HG02678 (cell line): Measurements from ENCODE around the gene MAP2K5.

Source experiments
- ATAC-seq: cut with Tn5 transposase; IDR thresholded peaks from one replicate; pipeline ENCODE4 v1.9.1; 2021; ENCODE audit warnings: mild to moderate bottlenecking, moderate library complexity; ENCODE audit not compliant: unreplicated experiment

Gene MAP2K5

DNA sequence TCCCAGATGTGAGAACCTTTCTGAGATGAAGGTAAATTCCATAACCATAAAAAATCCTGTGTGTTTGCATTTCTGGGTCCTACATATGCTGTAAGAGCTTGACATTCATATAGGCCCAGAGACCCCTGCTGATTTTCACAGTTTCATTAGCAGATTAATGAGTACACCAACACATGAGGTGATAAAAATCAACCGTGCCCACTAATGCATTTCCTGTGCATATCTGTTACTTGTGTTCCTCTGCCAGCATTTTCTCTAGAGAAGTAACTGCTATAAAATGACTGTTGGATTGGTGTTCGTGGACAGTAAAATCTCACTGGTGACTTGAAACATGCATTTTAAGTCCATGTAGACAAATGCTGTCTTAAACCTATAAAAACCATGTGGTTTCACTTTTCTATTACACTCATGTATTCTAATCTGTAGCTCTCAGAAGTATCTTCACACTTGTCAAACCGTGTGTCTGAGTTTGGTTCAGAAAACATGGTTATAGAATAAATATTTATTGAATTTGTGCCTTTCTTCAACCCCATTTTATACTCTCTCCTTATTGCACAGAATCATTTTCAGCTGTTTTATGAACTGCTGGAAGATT, 14.6 kb downstream of the MAP2K5 start:
- no peak for ATAC-seq

DNA sequence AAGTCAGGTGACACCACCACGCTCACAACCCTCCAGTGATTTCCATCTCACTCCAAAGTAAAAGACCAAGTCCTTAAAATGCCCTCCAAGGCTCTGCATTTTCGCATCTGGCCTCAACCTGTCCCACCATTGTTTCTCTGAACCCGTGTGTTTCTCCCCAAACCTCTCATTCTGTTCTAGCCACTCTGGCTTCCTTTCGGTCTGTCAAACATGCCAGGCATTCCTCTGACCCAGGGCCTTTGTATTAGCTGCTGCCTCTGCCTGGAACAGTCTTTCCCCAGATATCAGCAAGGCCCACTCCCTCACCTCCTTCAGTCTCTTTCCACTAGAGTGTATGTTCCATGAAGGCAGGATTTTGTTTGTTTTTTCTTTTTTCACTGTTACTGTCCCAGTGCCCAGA, 16.0 kb downstream of the MAP2K5 start:
- no peak for ATAC-seq

DNA sequence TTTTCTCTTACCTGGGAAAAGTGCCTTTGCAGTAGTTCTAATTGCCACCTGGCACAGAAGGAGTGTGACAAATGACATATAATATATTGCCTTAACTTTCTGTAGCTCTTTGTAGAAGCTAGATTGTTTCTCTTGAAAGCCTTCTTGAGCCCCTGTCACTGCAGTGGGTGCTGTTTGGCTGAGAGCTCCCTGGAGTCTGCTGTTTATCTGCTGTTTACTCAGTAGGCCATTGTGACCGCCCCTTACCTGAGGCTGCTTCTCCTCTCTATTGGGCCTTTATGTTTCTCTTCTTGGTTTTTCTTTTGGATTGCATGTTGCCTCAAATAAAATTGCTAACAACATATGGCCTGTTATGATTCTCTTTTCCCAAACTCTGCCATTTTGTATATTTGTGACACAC, 16.7 kb downstream of the MAP2K5 start:
- ATAC-seq = no peak

DNA sequence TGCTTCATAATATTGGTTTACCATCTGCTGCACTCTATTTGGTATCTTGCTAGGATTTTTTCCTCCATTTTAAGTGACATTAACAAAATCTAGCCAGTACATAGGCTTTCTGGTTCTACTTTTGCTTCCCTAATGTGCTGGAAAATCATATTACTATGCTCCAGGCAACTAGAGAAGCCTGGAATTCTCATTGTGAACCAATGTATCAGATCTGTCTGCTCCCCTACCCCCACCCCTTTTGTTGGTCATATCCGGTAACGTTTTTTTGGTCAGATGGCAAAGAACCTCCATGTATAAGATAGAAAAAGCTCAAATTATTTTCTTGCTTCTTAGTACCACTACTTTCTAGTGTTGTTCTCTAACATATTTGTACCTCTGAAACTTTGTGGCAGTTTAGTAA, 17.1 kb downstream of the MAP2K5 start:
- no peak for ATAC-seq

DNA sequence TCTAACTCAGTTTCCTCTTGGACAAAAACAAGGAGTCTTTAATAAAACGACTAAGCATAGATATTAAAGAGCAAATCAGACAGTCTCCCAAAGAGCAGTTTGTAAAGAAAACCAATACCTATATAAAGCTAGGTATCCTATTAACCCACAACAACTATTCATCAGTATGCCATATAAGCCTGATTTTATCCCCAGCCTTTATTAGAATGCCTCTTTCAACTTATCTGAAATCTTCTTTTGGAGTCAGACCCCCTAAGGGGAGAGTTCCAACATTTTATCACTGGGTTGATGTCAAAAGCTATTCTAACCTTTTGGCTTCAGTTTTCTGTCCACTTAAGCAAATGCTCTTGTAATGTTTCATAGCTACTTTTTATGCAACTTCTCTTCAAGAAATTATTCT, 17.8 kb downstream of the MAP2K5 start:
- ATAC-seq = no peak

DNA sequence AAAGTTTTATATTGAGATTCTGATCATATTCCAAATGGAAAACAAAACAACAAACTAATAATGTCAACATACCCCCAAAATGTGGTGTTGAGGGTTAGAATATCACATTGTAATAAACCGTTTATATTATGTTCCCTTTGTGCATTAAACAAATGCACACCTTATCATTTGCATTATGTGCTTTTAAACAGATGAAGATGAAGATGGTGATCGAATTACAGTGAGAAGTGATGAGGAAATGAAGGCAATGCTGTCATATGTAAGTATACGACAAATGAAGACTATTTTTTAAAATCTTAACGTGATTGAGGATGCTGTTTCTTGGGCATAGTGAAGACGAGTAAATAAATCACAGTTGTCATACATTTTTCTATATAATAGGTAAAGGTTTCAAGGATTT, 20.6 kb downstream of the MAP2K5 start:
- no peak for ATAC-seq

DNA sequence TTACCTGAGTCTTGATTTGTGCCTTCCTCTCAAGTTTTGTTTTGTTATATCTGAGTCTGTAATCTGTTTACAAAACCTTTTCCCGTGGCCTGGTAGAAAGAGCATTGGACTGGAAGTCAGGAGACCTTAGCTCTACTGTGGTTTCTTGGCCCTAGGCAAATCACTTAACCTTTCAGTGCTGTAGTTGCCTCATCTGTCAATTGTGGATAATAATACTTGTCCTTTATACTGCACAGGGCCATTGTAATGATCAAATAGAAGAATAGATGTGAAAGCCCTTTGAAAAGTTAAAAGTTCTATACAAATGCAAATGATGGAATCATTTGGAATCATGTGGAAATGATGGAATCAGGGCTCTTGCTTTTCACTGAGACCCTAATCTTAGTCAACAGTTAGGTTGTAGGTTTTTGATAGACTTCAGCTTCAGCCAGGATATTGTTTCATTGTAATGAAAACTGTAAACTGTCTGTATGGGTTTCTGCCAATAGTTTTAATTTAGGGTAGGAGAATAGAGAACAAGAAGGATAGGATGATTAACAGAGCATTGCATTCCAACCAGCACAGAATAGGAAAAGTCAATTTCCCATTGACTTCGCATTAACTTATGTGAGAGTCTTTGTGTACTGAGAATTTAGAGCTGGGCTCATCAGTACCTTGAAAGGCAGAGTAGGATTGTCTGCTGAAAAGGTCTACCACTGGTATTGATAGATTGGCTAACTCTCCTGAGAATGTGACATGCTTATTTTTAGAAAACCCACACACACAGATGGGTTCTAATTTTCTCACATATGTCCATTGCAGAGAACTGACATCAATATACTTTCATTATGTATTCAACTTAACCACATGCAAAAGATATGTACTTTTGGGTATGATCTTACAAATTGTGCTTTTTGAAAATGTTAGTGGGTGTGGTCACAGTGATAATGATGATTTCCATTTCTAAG, 21.8 kb downstream of the MAP2K5 start:
- peak; percentile 92 for ATAC-seq

DNA sequence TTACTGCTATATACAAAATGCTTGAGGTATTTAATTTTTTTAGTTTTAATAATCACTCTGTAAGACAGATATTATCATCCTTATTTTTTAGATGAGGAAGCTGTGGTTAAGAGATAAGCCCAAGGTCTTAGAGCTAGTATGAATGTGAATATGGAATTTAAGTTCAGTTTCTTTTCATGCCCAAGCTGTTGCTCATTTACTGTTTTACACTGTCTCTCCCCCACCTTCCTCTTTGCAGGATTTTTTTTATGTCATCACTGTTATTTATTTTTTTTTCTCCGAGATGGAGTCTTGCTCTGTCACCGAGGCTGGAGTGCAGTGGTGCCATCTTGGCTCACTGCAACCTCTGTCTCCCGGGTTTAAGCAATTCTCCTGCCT, 22.5 kb downstream of the MAP2K5 start:
- ATAC-seq = peak; percentile 19

DNA sequence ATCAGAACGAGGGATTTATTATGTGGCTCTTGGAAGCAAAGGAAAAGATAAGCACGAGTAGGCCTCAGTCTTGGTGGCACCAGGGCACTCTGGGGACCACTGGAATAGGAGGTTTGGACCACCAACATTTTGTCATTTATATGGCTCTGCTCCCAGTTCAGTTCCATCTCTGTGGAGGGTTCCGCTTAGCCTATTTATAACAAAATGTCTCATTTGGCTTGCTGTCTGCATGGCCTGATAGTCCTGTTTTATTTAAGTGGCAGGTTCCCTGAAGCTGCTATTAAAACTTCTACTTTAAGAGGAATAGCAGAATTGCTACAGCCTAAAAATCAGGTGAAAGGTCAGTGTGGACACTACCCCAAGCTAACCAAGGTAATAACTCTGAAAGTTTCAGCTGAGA, 27.2 kb downstream of the MAP2K5 start:
- no peak for ATAC-seq

DNA sequence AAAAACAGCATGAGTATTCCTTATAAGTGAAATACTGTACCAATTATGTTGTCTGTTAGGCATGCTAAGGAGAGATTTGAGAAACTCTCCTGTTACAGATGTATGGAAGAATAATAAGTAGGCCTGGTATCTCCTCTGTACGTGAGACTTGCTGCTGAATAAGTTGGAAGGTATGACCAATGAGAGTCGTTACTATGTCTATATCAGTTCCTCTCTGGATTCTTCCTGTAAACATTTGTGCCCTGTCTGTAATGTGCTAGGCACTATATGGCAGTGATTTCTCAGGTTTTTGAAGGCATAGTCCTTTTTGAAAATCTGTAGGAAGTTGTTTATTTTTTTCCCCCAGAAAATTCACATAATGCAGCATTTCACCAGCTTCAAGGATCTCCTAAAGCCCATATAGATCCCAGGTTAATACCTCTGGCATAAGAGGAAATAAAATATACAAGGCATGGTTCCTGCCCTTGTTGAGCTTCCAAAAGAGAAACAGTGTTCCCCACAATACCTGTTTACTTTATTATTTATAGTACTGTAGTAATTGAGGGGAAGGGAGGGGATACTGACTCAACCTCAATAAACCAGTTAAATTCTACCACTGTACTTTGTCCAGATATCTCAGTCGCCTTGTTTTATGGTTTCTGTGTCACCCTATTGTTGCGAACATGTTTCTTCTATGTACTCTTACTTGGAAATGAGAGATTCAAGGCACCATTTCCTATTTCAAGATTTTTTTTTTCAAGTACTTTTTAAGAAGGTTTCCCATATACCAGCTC, 28.6 kb downstream of the MAP2K5 start:
- no peak for ATAC-seq

DNA sequence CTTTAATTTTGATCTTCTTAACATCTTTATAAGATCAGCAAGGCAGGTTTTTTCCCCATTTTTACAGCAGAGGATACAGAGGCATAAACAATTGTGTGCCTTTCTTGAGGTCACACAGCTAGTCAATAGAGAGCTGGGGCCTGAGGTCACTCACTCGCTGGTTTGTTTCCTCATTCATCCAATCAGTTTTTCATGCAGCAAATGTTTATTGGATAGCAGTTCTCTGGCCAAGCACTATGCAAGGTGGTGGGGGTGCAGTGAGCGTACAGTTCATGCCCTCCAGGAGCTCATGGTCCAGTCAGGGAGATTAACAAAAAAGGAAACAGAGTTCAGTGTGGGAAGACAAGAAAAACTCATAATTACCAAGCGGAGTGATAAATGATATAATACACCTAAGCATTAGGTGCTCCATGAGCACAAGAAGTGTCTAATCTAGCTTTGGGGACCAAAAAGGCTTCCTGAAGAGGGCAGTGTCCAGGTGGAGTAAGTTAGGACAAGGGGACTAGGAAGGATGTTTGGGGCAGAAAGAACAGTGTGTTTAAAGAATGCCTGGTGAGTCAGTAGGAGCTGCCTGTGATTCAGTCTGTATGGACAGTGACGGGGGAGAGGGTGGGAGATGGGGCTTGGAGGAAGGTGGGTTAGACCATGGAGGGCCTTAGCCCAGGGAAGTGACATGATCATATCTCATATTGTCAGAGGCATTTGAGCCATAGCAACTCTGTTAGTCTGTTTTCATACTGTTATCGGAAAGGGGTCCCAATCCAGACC, 29.3 kb downstream of the MAP2K5 start:
- ATAC-seq = no peak

DNA sequence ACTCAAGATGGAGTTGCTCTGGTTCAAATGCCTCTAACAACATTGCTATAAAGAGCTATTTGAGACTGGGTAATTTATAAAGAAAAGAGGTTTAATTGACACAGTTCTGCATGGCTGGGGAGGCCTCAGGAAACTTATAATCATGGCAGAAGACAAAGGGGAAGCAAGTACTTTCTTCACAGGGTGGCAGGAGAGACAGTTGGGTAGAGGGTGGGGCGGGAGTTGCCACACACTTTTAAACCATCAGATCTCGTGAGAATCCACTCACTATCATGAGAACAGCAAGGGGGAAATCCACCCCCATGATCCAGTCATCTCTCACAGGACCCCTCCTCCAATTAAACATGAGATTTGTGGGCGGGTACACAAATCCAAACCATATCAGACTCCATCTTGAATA, 30.7 kb downstream of the MAP2K5 start:
- ATAC-seq = no peak

DNA sequence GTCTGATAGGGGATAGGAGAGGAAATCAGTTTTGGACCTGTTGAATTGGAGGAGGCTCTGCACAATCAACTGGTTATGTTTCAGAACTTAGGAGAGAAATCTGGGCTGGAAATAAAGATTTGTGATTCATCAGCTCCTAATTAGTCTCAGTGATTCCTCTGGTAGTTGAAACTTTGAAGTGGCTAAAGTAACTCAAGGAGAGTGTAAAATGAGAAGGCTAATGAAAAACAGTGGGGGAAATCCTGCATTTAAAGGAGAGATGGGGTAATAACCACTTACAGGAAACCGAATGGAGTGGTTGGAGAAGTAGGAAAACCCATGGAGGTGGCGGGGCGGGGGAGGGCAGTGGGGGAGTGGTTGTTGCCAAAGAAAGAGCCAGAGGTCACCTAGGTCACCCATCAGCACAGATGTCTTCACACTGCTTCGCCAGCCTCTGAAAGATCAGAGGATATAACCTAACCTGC, 32.6 kb downstream of the MAP2K5 start:
- no peak for ATAC-seq

DNA sequence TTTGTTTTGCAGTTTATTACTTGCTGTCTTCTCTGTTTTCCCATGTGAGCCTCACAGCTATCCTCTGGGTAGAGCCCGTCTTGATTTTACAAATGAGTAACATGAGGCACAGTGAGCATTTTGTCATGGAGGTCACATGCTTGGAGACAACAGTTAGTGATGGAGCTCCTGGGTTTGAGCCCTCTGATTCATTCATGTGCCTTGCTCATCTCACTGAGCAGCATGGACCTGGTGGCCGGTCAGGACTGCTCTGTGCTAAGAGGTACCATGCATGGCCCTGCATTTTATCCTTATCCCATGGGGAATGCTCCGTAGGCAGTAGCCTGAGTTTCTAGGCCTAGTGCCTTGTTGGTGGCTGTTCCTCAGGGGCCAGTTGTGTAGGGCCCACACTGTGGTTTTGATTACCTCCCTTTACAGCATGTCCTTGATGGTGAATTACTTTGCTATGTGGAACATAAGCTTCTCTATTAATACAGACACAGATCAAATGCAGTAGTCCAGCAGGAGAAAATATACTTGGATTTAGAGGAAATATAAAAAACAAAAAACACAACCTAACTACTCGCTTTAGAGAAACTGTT, 35.6 kb downstream of the MAP2K5 start:
- ATAC-seq = no peak

DNA sequence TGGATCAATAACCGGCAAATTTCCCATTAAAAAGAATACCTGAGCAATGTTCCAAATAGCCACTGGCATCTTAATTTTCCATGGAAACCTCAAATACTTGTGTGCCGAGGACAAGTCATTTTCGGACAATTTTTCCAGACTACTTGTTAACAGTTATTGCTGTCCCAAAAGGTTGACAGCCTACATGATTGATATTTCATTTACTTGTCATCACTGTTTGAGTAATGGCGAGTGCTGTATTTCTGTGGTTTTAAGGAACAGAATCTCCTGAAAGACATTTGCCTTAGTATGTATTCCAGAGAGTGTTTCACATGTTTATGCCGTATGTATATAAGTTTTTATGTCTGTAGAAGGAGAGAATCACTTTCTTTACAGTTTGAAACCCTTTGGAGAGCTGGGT, 36.7 kb downstream of the MAP2K5 start:
- ATAC-seq = no peak

DNA sequence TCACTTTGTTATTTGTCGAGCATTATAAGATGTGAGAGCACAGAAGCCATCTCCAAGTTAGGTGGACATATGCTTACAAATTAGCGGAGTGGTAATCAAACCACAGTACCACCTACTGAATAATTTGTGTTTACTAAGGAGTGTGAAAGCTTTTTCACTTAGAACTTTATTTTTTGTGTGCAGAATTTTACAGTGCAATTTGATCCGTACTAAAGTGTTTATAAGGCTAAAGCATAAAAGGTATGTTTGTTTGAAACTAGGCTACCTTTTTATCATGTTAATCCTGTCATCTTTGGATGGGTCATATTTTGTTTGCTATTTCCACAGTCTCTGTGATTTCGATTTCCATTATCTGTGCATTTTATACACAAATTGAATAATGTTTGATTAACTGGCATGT, 37.5 kb downstream of the MAP2K5 start:
- ATAC-seq = no peak

DNA sequence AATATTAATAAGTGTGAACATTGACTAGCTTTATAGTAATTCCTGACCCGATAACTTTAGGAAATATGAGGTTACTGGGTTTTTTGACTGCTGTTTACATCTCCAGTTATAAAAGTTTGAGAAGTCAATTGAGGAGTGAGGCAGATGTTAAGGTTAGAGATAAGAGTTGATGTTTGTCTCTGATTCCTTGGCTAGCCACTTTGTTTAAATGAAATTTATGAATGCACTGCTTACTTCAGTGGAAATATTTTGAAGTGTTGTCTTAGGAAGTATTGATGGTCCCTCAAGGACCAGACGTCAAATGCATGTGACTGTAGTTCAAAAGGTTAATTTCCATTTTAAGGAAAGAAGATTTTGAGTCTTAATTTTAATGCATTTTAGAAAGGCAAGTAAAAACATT, 41.7 kb downstream of the MAP2K5 start:
- no peak for ATAC-seq

DNA sequence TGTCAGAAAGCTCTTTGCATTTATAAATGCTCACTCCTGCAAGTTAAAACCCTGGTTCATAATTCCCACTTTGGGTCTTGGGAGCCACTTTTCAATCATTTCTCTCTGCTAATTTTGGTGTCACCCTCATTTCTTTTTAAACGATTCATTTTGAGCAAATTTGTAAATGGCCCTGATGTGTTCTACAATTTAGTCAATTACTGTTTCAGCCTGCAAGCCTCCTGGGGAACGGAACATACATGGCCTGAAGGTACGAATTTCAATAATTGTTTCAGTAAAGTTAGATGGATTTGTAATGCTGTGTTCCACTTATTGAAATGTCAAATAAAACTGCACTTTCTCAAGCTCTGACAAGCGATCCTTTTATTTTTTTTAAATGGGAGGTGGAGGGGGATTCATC, 43.2 kb downstream of the MAP2K5 start:
- ATAC-seq = no peak

DNA sequence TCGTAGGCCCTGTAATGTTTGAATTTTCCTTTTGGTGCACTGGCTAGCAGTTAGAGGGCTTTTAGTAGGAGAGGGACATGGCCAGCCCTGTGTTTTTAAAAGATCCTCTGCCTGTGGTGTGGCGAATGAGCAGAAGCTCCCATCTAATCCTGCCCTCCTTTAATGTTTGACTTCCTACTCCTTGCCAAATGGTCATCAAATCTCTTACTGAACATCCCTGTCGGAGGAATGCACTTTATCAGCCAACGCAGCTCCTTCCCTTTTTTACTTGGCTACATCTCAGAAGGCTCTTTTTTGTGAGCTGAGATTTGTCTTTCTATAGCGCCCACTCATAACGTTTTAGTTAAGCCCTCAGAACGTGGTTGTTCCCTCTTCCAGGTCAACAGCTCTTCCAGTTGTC, 44.8 kb downstream of the MAP2K5 start:
- no peak for ATAC-seq

DNA sequence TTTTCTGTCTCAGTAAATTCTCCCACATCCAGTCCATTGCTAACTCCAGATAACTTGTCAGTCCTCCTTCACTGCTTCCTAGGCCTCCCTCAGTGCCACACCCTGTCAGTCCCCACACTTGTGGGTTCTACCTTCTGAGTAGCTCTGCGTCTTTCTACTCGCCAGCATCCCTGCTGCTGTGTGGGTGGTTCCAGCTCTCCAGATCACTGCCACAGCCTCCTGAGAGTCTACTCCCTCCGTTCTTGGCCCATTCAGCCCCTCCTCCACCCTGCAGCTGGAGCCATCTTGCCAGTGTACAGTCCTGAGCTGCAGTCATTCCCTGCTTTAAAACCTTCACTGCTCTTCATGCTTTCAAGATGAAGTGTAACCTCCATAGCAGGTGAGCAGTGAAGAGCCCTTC, 45.3 kb downstream of the MAP2K5 start:
- ATAC-seq = no peak

DNA sequence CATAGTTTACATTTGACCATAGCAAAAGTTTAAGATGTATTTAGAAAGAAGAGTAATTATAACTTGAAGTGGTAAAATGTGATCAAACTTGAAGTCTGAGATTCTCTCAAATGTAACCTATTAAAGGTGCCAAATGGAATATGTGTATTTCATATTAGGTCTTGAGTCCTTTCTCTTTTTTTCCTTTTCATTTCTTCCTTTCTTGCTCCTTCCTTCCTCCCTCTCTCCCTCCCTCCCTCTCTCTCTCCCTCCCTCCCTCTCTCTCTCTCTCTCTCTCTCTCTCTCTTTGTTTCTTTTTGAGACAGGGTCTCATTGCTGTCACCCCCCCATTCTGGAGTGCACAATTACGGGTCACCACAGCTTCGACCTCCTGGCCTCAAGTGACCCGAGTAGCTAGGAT, 47.7 kb downstream of the MAP2K5 start:
- ATAC-seq = no peak
